GM19043 (cell line): Measurements from ENCODE around the gene ATCAY.
"Not testable (repeated sequence)": the region's sequence is repeated elsewhere in the genome, so short reads cannot be mapped to it uniquely, and the experiment has no call there.

Experiments used
- ATAC-seq: cut with Tn5 transposase; IDR thresholded peaks from one replicate; pipeline ENCODE4 v1.9.1; 2021; ENCODE audit warnings: low read depth; ENCODE audit not compliant: unreplicated experiment

Gene ATCAY

DNA sequence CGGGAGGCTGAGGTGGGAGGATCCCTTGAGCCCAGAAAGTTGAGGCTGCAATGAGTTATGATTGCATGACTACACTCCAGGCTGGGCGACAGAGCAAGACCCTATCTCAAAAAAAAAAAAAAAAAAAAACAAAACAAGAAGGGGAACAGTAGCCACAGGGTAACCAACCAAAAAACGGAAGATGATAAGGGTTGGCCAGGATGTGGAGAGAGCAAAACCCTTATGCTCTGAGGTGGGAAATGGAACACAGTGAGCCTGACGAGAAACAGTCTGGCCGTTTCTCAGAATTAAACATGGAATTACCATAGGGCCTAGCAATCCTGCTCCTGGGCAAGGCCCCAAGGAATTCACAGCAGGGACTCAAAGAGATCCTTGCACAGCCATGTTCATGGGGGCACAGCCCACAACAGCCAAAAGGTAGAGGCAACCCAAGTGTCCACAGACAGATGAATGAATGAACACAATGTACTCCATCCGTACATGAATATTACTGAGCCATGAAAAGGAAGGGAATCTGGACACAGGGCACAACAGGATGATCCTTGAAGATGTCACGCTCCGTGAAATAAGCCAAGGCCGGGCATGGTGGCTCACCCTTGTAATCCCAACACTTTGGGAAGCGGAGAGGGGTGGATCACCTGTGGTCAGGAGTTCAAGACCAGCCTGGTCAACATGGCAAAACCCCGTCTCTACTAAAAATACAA, 63.7 kb downstream of the ATCAY start:
- no peak for ATAC-seq

DNA sequence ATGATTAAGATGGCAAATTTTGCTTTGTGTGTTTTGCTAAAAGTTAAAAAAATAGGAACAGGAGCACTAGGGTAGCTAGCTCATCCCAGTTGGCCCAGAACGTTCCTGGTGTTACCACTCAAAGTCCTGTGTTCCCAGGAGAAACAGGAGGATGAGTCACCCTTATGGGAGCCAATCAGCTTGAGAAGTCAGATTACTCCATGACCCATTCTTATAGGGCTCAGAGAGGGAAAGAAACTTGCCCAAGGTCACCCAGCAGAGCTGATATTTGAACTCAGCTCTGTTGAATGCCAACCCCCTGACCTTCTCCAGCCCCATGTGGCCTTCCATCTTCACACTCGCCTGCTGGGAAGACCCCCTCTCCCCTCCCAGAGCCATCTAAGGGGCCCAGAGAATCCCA, 65.4 kb downstream of the ATCAY start:
- ATAC-seq: no peak

DNA sequence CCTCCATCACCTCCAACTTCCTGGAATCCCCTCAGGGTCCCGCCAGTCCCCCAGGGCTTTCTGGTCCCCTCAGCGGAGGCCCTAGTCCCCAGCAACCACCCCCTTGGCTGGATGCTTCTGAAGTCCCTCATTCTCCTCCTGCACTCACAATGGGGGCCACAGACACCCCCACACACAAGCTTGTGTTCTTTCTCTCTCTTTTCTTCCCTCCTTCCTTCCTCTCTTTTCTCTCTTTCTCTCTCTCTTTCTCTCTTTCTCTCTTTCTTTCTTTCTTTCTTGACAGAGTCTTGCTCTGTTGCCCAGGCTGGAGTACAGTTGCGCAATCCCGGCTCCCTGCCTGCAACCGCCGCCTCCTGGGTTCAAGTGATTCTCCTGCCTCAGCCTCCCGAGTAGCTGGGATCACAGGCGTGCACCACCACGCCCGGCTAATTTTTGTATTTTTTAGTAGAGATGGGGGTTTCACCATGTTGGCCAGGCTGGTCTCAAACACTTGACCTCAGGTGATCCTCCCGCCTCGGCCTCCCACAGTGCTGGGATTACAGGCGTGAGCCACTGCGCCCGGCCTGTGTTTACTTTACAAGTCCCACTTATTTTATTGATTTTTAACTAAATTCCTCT, 66.9 kb downstream of the ATCAY start:
- not testable (repeated sequence) for ATAC-seq

DNA sequence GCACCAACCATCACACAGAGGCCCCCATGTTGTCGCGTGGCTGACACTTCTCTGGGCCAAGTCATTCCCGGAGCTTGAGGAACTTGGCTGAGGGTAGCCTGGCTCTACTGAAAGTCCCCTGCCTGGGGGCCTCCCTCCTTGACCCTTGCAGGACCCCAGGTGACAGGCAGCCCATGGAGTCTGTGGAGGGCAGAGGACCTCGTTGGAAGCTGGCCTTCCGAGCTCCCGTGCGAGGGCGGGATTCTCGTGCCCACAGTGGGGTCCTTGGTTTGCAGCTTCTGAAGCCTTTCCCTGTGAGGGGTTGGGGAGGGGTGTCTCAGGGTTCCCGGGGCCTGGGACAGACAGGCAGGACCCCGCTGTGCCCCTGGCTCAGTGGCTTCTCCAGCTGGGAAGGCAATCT, 68.8 kb downstream of the ATCAY start:
- ATAC-seq: no peak

DNA sequence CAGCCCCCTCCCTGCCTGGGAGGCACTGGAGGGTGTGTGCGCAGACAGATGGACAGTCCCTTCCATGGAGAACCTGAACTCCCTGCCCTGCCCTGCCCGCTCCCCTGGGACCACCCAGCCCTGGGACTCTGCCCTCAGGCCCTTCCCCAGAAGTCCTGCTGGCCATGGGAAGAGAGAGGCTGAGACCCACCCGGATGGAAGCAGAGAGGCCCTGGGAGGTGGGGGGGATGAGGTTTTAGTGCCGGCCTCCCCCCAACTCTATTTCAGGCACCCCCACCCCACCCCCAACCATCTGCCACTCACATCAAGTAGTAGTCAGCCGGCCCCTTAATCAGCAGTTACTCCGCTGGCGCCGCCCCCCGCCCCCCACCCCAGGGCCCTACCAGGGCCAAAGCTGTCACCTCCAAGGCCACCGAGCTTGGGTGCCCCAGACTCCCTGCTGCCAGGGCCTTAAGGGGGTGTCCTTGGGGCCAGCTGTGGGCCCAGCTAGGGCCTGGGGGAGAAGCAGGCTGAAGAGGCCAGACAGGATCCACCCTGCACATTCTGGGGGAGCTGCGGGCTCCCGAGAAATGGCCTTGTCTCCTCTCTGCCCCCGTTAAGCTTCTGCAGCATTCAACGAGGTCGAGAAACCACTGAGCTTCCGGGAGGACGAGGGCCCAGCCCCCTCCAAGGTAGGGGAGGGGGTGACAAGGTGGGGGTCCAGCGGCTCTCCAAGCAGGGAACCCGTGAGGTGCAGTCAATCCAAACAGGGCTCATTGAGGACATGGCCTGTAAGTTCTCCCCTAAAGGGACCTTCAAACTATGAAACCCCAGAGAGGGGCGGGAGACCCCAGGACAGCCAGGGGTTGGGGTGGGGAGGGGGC, 69.7 kb downstream of the ATCAY start:
- no peak for ATAC-seq

DNA sequence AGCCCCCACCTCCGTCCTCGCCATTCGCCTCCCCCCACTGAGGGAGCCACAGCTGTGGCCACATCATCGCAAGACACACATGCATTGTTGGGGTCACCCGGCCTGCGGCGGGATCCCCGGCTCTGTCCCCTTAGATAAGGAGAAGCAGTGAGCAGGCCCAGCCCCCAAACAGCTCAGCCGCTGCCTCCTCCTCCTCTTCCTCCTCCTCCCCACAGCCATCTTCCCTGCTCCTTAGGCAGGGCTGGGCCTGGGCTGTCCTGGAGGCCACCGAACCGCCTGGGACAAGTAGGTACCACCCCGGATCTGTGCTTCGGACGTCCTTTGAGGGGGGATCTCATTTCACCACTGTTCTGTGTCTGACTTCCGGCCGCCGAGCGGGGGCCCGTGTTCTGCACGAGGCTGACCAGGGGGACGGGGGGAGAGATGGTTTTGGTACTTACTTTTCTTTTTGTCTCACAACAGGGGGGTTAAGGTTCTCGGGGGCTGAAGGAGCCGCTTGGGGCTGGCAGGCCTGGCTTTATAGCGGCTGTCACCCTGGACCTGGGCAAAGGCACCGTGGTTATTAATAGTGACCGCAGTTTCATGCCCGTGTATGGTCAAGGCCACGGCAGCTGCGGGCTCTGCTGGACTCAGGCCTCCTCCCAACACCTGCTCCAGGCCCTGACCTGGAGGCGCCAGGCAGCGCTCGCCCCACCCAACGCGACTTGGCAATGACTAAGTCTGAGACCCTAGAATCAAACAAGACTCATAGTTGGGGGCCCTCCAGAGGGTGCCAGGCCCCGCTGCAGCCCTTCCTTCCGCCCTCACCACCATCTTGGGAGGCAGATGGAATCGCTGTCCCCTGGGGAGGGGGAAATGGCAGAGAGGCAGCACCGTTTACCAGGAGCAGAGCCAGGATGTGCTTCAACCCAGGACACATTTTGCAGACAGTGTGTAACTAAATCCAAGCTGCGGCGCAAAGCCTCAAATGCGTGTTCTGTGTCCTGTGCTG, 70.7 kb downstream of the ATCAY start:
- ATAC-seq: no peak

DNA sequence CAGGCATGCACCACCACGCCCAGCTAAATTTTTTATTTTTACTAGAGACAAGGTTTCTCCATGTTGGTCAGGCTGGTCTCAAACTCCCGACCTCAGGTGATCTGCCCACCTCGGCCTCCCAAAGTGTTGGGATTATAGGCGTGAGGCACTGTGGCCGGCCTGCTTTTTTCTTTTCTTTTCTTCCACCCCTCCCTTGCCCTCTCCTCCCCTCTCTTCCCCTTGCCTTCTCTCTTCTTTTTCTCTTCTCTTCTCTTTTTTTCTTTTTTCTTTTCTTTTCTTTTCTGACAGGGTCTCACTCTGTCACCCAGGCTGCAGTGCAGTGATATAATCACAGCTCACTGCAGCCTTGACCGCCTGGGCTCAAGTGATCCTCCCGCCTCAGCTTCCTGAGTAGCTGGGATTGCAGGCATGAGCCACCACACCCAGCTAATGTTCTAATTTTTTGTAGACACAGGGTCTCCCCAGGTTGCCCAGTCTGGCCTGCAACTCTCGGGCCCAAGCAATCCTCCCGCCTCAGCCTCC, 72.3 kb downstream of the ATCAY start:
- not testable (repeated sequence) for ATAC-seq

DNA sequence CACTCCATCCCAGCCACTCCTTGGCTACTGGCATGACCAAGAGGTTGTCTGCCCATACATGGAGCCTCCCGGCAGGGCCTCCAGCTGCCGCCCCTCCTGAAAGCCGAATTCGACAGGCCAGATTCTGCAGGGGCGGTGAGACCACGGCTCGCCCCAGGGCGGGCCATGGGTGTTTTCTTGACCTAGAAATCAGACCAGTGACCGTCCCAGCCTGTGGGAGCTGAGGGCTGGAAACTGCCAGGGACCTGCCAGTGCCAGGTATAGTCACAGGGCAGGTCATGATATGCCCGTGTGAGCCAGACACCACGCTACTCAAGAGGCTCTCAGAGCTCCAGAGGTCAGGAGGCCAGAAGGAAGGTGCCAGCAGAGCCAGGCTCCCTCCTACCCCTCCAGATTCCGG, 73.6 kb downstream of the ATCAY start:
- ATAC-seq: no peak

DNA sequence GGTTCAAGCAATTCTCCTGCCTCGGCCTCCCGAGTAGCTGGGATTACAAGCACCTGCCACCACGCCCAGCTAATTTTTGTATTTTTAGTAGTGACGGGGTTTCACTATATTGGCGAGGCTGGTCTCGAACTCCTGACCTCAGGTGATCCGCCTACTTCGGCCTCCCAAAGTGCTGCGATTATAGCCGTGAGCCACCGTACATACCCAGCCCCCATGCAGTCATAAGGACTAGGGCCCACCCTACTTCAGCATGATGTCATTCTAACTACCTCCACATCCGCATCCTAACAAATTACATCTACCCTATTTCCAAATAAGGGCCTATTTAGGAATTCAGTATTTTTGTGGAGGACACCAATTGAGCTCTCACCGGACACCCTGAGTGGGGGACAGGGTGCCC, 74.8 kb downstream of the ATCAY start:
- not testable (repeated sequence) for ATAC-seq

DNA sequence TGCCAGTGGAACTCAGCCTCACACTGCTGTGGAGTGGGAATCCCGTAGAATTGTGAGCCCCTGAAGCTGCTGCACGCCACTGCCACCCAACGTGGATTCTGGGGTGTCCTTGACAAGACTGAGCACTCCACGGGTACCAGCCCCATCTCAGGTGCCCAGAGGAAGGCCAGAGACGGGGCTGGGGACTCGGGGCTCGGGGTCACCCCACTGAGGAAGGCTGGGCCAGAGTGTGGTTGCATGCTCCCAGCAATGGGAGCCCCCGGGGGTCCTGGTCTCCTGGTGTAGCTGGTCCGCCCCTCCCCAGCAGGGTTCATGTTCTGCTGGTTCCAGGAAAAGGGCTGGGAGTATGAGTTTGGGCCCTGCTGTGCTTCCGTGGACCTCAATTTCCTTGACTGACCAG, 75.2 kb downstream of the ATCAY start:
- ATAC-seq: no peak

DNA sequence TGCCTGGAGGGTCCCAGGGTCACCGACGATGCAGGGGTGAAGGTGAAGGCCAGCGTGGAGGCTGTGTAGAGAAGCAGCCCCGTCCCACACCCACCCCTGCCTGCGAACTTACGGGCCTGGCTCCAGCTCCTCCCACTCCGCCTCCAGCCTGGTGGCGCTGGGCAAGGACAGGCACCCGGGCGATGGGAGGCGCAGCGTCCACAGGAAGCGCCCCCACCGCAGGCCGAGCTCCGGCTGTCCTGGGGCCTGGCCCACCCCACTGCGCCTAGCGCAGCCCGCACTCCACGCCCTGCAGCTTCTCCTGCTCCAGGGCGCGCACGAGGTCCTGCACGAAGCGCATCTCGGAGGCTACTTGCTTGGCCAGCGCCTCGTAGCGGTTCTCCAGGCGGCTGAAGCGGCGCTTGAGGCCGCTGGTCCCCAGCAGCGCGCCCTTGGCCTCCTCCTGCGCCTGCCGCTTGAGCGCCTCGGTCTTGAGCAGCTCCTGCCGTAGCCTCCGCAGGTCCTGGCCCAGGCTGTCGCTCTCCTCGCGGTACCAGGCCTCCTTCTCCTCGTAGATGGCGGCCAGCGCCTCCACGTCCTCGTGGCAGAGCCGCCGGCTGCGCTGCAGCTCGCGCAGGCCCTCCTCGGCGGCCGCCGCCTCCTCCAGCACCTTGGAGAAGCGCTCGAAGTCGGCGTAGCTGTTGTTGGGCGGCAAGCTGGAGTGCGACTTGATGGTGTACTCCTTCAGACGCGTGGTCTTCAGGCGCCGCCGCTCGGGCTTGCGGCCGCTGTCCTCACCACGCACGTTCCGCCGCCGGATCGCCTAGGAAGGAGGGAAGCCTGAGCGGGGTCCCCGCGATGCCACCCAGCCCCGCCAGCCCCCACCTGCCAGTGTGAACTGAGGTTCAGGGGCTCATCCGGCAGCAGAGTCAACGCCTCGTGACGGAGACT, 78.6 kb downstream of the ATCAY start:
- no peak for ATAC-seq

DNA sequence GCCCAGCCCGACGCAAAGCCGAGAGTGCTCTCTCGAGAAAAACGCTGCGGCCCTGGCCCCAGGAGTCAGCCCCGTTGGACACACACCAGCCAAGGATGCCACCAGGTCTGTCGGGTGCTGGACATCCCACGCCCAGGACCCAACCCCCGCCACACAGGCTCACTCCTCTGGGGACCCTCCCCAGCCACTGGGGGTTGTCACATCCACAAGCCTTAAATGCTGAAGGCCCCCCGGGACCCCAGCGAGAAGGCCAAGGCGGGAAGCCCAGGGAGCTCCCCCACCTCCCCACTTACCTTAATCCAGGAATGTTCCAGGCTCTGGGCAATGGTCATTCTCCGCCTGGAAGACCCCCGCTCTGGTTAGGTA, 79.3 kb downstream of the ATCAY start:
- no peak for ATAC-seq

DNA sequence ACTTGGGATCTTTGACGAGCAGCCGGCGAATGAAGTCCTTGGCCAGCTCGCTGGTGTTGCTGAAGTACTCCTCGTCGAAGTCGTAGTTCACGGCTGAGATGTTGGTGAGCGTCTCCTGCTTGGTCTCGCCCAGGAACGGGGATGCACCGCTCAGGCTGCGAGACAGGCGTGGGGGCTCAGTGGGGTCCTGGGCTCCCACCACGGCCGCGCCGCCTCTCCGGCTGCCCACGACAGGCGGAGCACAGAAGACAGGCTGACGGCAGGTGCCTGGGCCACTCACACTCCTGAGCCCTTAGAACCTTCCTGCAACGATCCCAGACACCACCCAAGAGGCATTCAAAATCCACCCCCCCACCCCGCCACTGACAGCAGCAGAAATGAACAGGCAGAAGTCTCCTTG, 80.5 kb downstream of the ATCAY start:
- no peak for ATAC-seq

DNA sequence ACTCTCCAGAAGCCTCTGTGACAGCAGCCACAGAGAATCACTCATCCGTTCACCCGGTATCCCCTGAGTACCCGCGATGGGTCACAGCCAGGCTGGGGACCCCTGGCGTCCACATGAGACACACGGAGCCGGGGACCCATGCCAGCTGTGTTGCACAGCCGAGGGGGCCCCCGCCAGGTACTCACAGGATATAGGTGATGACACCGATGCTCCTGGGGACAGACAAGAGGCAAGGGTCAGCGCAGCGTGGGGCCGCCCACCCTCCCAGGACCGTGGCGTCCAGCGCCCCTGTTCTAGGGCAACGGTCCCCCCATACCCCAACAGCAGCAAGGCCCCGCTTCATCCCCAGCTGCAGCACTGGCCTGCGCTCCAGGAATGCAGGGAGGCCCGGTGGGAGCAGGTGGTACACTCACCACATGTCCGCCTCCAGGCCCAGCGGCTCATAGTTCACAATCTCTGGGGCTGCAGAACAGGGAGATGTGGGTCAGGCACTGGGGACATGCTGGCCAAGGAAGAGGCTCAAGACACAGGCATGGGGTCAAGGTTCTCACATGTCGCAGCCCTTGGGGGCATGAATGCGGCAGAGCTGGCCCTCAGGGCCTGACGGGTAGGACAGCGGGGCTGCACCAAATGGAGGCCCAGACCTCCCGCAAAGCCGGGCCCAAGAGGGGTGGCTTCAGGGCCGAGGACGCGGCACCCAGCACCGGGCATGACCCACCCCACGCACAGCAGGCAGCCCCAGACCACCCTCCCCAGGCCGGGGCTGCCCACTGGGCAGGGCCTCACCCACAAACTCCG, 83.2 kb downstream of the ATCAY start:
- no peak for ATAC-seq

DNA sequence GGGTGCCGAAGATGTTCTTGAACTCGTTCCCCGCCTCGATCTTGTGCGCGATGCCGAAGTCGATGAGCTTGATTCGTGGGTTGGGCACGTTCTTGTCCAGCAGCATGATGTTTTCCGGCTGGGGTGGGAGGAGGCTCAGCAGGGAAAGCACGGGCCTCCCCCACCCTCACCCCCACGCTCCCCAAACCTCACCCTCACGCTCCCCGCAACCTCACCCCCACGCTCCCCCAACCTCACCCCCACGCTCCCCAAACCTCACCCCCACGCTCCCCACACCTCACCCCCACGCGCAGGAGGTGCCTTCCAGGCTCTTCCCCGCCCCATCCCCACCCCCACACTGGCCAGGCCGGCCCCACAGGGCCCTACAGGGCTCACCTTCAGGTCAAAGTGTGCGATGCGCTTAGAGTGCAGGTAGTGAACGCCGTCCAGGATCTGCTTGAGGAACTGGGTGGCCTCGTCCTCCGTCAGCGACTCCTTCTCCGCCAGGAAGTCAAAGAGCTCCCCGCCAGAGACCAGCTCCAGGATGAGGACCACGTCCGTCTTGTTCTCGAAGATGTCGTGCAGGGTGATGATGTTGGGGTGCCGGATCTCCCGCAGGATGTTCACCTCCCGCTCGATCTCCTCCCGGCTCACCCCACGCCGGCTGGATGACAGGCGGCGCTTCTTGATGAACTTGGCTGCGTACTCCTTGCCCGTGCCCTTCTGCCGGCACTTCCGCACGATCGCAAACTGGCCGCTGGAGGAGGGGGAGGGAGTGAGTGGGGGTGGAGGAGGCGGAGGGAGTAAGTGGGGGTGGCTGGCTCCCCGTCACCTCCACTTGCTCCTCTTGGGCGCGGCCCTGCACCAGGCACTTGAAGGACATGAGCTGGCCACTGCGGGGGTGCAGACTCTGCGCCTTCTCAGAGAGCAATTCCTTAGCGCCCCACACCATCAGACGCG, 84.0 kb downstream of the ATCAY start:
- ATAC-seq: no peak

DNA sequence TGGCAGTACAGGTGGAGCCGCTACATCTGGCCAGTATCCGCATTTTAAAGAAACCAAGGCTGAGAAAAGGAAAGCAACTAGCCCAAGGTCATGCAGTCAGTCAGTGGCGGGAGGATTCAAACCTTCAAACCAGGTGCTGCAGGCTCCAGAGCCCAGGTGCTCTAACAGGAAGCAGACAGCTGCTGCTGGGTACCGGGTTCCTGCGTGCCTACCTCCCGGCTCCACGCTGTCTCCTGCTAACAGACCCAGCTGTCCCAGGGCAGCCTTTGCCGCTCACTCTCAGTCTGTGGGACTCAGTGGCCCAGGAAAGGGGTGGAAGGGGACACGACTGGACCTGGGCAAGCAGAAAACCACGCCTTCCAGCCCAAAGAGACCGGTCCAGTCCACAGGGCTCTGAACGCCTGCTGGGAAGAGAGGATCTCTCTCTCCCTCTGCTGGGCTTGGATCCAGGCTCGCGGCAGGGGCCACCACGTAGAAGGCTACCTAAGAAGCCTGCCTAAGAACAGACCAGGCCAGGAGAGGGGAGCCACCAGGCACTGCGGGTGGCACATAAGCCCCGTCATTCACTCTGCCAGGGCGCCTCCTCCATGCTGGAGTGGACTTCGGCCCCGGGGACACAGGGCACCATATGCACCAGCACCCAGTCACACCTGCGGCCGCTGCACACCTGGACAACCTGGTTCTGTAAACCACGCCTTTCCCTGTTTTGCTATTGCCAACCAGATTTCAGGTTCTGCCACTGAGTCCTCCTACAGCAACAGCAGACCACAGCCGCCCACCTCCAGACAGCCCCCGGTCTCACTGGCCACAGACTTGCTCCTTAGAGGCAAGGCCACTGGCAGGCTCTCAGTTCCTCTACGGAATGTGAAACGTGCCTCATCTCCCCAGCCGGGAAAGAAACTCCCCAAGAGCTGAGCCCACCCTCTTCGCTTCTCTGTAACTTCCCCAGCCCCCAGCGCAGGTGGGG, 85.8 kb downstream of the ATCAY start:
- ATAC-seq: no peak
